K562 (cell line): ENCODE results near the gene NAA10. TPM values are rescaled to one million over a fixed set of nuclear protein-coding genes. Genes with fewer than 3 reads are reported as not detected.
A peak's percentile ranks its signal among the peaks of the same experiment; 100 is the strongest.

Source experiments
- ATAC-seq: fragments of 200-7000 bp; cut with Tn5 transposase; 3 replicates; pipeline ENCODE4 v1.9.1; 2020; ENCODE audit warnings: moderate library complexity
- BruUV-seq: library from RNA; stranded (reverse); fragments of 400-500 nt; replicated peaks from 2 replicates; lab custom pipeline; 2021; lab: Mats Ljungman, UMichigan
- CTCF ChIA-PET: fragments of 300-600 bp; formaldehyde crosslinking; extraction: SDS; loops from one replicate; lab custom pipeline; 2021; ENCODE audit warnings: low intra/inter-chr PET ratio; lab: Yijun Ruan, JAX
- POLR2A ChIA-PET: fragments of 300-600, 350-650 bp; sonication (Branson Sonifier 250); formaldehyde crosslinking; extraction: SDS; loops from one replicate; lab custom pipeline; 2021; ENCODE audit warnings: antibody characterized with exemption, inconsistent platforms; lab: Yijun Ruan, JAX
- DNase-seq, 4 experiments: peaks; one replicate each; pipeline versions ENCODE4 v3.0.0 to v3.0.0-alpha.2; 2011 to 2018; ENCODE audit warnings: low spot score in 3 of 4, mixed read lengths in 3 of 4; ENCODE audit errors: extremely low read depth in 1 of 4
- FAIRE-seq: peaks from 2 replicates; lab custom pipeline; 2011; peaks lifted over from hg19 to GRCh38; lab: Jason Lieb, UNC
- H2AFZ ChIP-seq: 2 replicates; pipeline ENCODE4 v1.6.0; 2011; ENCODE audit warnings: low read depth, low read length, control low read depth, inconsistent platforms
- H3K27ac ChIP-seq: fragments of 200-600 bp; 3 replicates; pipeline ENCODE4 v1.8.0; 2011; ENCODE audit warnings: low read depth, mild to moderate bottlenecking, control low read depth, inconsistent platforms, low read length, moderate library complexity, mixed read lengths; ENCODE audit errors: extremely low read depth
- H3K27me3 ChIP-seq, 2 experiments: fragments of 300-600 bp in 1 of 2; 2 replicates in 1 of 2; 3 replicates in 1 of 2; pipeline versions ENCODE4 v1.6.0 to v1.8.0; 2011; ENCODE audit warnings: inconsistent platforms in 2 of 2, low read length in 2 of 2, mild to moderate bottlenecking in 1 of 2, mixed read lengths in 1 of 2, moderate library complexity in 1 of 2; ENCODE audit not compliant: control insufficient read depth in 2 of 2, insufficient read depth in 2 of 2
- H3K36me3 ChIP-seq: fragments of 300-600 bp; 3 replicates; pipeline ENCODE4 v1.8.0; 2011; ENCODE audit warnings: mild to moderate bottlenecking, low read length, inconsistent platforms; ENCODE audit not compliant: control insufficient read depth, insufficient read depth
- H3K4me1 ChIP-seq, 2 experiments: fragments of 200-600 bp in 1 of 2; replicated peaks in 1 of 2; 2 replicates in 1 of 2; 3 replicates in 1 of 2; pipeline versions ENCODE4 v1.5.1 to v1.8.0; 2011; ENCODE audit warnings: inconsistent platforms in 2 of 2, low read length in 2 of 2, mild to moderate bottlenecking in 1 of 2, mixed read lengths in 1 of 2, moderate library complexity in 1 of 2; ENCODE audit not compliant: control insufficient read depth in 2 of 2, insufficient read depth in 2 of 2
- H3K4me2 ChIP-seq: 2 replicates; pipeline ENCODE4 v1.6.1; 2011; ENCODE audit warnings: low read length, control low read depth, inconsistent platforms, mixed read lengths; ENCODE audit not compliant: insufficient read depth
- H3K4me3 ChIP-seq: fragments of 200-600 bp; sonication (generic), shearing (Covaris generic); 2 replicates; pipeline ENCODE4 v1.5.1; 2016; ENCODE audit warnings: control low read depth, inconsistent platforms
- H3K79me2 ChIP-seq: fragments of 200-600 bp; 3 replicates; pipeline ENCODE4 v1.8.0; 2011; ENCODE audit warnings: low read length, inconsistent platforms; ENCODE audit not compliant: control insufficient read depth, insufficient read depth
- H3K9ac ChIP-seq, 2 experiments: 2 replicates each; pipeline versions ENCODE4 v1.6.0 to v1.6.1; 2011; ENCODE audit warnings: low read depth in 2 of 2, low read length in 2 of 2, control low read depth in 1 of 2, inconsistent platforms in 1 of 2, mild to moderate bottlenecking in 1 of 2, mixed read lengths in 1 of 2; ENCODE audit not compliant: insufficient read depth in 1 of 2
- H3K9me1 ChIP-seq: one replicate; pipeline ENCODE4 v1.6.0; 2011; ENCODE audit warnings: inconsistent platforms, mild to moderate bottlenecking, low read length, moderate library complexity; ENCODE audit not compliant: control insufficient read depth, insufficient read depth
- H3K9me3 ChIP-seq: replicated peaks from 2 replicates; pipeline ENCODE4 v1.5.1; 2011; ENCODE audit warnings: low read depth, low read length, inconsistent platforms; ENCODE audit not compliant: control insufficient read depth, insufficient read depth
- H4K20me1 ChIP-seq: replicated peaks from 2 replicates; pipeline ENCODE4 v1.6.1; 2011; ENCODE audit warnings: low read length, inconsistent platforms, mixed read lengths; ENCODE audit not compliant: control insufficient read depth, insufficient read depth
- ARHGAP35 ChIP-seq: fragments of 450-650 bp; IDR thresholded peaks from 2 replicates; pipeline ENCODE4 v1.6.1; 2018; ENCODE audit not compliant: partially characterized antibody
- BRF2 ChIP-seq: IDR thresholded peaks from 3 replicates; pipeline ENCODE4 v1.6.1; 2011; ENCODE audit warnings: borderline replicate concordance, mild to moderate bottlenecking; ENCODE audit not compliant: insufficient read length, insufficient read depth
- HNRNPL ChIP-seq: fragments of 200-400 bp; formaldehyde crosslinking; IDR thresholded peaks from 2 replicates; pipeline ENCODE4 v1.6.1; 2017; ENCODE audit warnings: low read depth, mild to moderate bottlenecking, low read length
- KAT2B ChIP-seq: IDR thresholded peaks from one replicate; pipeline ENCODE4 v1.6.1; 2012; ENCODE audit warnings: low read depth, mild to moderate bottlenecking, control low read depth, inconsistent platforms, low read length, moderate library complexity
- NFIX ChIP-seq: fragments of 250-450 bp; sonication (Bioruptor Pico); IDR thresholded peaks from 2 replicates; pipeline ENCODE4 v1.4.0; 2020; ENCODE audit warnings: low read depth, mild to moderate bottlenecking, moderate library complexity
- NR4A1 ChIP-seq, 2 experiments: fragments of 250-450 bp in 1 of 2; fragments of 450-650 bp in 1 of 2; sonication (Bioruptor Pico) in 1 of 2; IDR thresholded peaks; 2 replicates each; pipeline versions ENCODE4 v1.4.0 to v1.6.1; 2016 to 2020; ENCODE audit warnings: mild to moderate bottlenecking in 2 of 2, missing compliant biosample characterization in 1 of 2, missing genetic modification characterization in 1 of 2, moderate library complexity in 1 of 2
- RBM25 ChIP-seq: fragments of 200-400 bp; formaldehyde crosslinking; IDR thresholded peaks from 2 replicates; pipeline ENCODE4 v1.6.1; 2018; ENCODE audit warnings: low read length, low read depth, moderate library complexity; ENCODE audit not compliant: severe bottlenecking
- RUNX1 ChIP-seq: sonication (generic); IDR thresholded peaks from 2 replicates; pipeline ENCODE4 v1.6.1; 2016; ENCODE audit warnings: antibody characterized with exemption, low read depth
- SRSF7 ChIP-seq: fragments of 200-400 bp; formaldehyde crosslinking; optimal IDR thresholded peaks from 2 replicates; pipeline ENCODE3; 2017; ENCODE audit warnings: mild to moderate bottlenecking, low read depth, low read length
- TAF15 ChIP-seq: fragments of 200-400 bp; formaldehyde crosslinking; IDR thresholded peaks from 2 replicates; pipeline ENCODE4 v1.6.1; 2017; ENCODE audit warnings: mild to moderate bottlenecking, low read depth, low read length, moderate library complexity
- U2AF2 ChIP-seq: fragments of 200-400 bp; formaldehyde crosslinking; optimal IDR thresholded peaks from 2 replicates; pipeline ENCODE3; 2017; ENCODE audit warnings: low read depth, mild to moderate bottlenecking, low read length
- ZMIZ1 ChIP-seq, 2 experiments: fragments of 150-350 bp in 1 of 2; IDR thresholded peaks; 2 replicates each; pipeline ENCODE4 v1.6.1; 2012 to 2016; ENCODE audit warnings: low read depth in 2 of 2, low read length in 2 of 2, mild to moderate bottlenecking in 1 of 2, moderate library complexity in 1 of 2
- ZNF12 ChIP-seq: sonication (generic); formaldehyde crosslinking; IDR thresholded peaks from 2 replicates; pipeline ENCODE4 v1.4.0; 2020; ENCODE audit warnings: mild to moderate bottlenecking, missing genetic modification reagents
- ZNF347 ChIP-seq: fragments of 450-650 bp; formaldehyde crosslinking; IDR thresholded peaks from 2 replicates; pipeline ENCODE4 v1.4.0; 2020; ENCODE audit warnings: low read depth, mild to moderate bottlenecking, moderate library complexity
- ZNF583 ChIP-seq: fragments of 250-450 bp; sonication (Bioruptor Pico); IDR thresholded peaks from 2 replicates; pipeline ENCODE4 v1.4.0; 2020
- ZNF584 ChIP-seq: fragments of 200-800 bp; sonication (Bioruptor generic); IDR thresholded peaks from 2 replicates; pipeline ENCODE4 v1.6.1; 2016; ENCODE audit warnings: low read depth, mild to moderate bottlenecking, missing genetic modification characterization, missing compliant biosample characterization
- WGBS: fragments of 100-300 bp; shearing (Covaris generic); methylation state at CpG from one replicate; pipeline ENCODE4 v1.1.6; 2016; ENCODE audit warnings: low coverage, mixed read lengths; ENCODE audit not compliant: insufficient coverage; ENCODE audit errors: missing lambda C conversion rate; 5-methylcytosine and 5-hydroxymethylcytosine counted together
- in situ Hi-C: fragments of 300-500 bp; cut with MboI; formaldehyde crosslinking; loops from 4 replicates; pipeline ENCODE4 v1.15.0; 2018; ENCODE audit warnings: inconsistent platforms, mixed read lengths
- intact Hi-C: fragments of 100-400 bp; cut with micrococcal nuclease; formaldehyde crosslinking; loops from 2 replicates; pipeline ENCODE4 v1.14.2; 2022
- polyA plus RNA-seq, 8 experiments: library from polyadenylated mRNA; depleted of rRNA in 4 of 8; stranded (reverse) in 5 of 8; unstranded in 3 of 8; fragments of >200 nt; fragmentation: Nextera tagmentation in 2 of 8; fragmentation: Illumina TruSeq in 1 of 8; extraction: Ambion mirVana in 2 of 8; extraction: Trizol in 1 of 8; gene quantifications; 2 replicates each; pipeline versions ENCODE4 v1.2.1 to v1.2.3, GENCODE V29; 2011 to 2014; ENCODE audit warnings: inconsistent platforms in 1 of 8, missing spikeins in 1 of 8
- total RNA-seq, 7 experiments: library from RNA; depleted of rRNA in 6 of 7; stranded (reverse); fragments of >200 nt in 6 of 7; fragmentation: Illumina TruSeq in 2 of 7; extraction: Trizol in 2 of 7; gene quantifications; 2 replicates each; pipeline versions ENCODE4 v1.2.1 to v1.2.3, GENCODE V29; 2011 to 2021; ENCODE audit warnings: low replicate concordance in 1 of 7

Gene NAA10
- total and polyA plus RNA-seq, 9 of the 15 experiments (the other 6 are each of a cell fraction or from before 2014, with no cell fraction given), result 11.1 to 250 (median 134) TPM

- TF ChIP-seq RUNX1 (no peak), ZNF584 (CRISPR knock-in tag) (no peak), ARHGAP35 (no peak), NFIX (CRISPR knock-in tag) (no peak), SRSF7 (no peak), ZNF583 (CRISPR knock-in tag) (no peak), U2AF2 (no peak), ZNF12 (CRISPR knock-in tag) (no peak), RBM25 (no peak), KAT2B (no peak), HNRNPL (0 out of 2 replicates have a peak, but pooled peaks have one; percentile 10)
- TF ChIP-seq, all 486 proteins: peak for 11
These were observed 8.3 kb downstream of the NAA10 start (continued) for GRCh38 chrX:153926552-153926857.

GRCh38 chrX:153925739-153926551 is 8.9 kb downstream of the NAA10 start, which contains the start of gene ARHGAP4:
ARHGAP4 (minus strand) TSS chrX:153926264; CDS start chrX:153926202, 62 bp downstream.
- no peaks in the 10 kb centered on the region for H3K9me3 ChIP-seq
- ChIA-PET CTCF (no interaction called here), POLR2A (interaction anchor here (0.6 to 2.3 kb wide), 18 partner anchors 8 to 486 kb away, joined by 3 to 9 read pairs (median 4); partner anchors contain the start of genes IDH3G, NAA10, RENBP and SSR4)
- in situ Hi-C loops (no loop called here), intact Hi-C loops (loop anchor here (5.0 kb wide), 1 partner anchor 159 kb away; no protein-coding TSS in a partner anchor)
- H2AFZ ChIP-seq, result peak within 1 kb of the TSS; percentile 74
- peak within 1 kb of the TSS; percentile 58 for H3K4me3 ChIP-seq
- peaks cover 47% of the 10 kb centered on the region for H3K79me2 ChIP-seq
- 2% methylated on average over 18 of the region's 59 CpGs for WGBS
- no peaks in the 10 kb centered on the region for H3K27me3 ChIP-seq
- FAIRE-seq, result no peak
- H3K9ac ChIP-seq, result peak within 1 kb of the TSS; percentile 93 to 96
- DNase-seq, result peak; percentile 69 to 76 (median 73)
- TSS peak; percentile 100 for BruUV-seq
- peaks cover 26% of the 10 kb centered on the region for H3K36me3 ChIP-seq
- peak within 1 kb of the TSS; percentile 97 for H3K4me2 ChIP-seq
- peak within 1 kb of the TSS; percentile 98 for H3K27ac ChIP-seq
- H3K9me1 ChIP-seq, result no peaks in the 10 kb centered on the region
- peaks cover 27 to 70% of the 10 kb centered on the region in 2 experiments; a peak in 4 of 5 replicates for H3K4me1 ChIP-seq
- H4K20me1 ChIP-seq, result no peaks in the 10 kb centered on the region
- ATAC-seq, result peak; percentile 19
- TF ChIP-seq ZNF347 (no peak), NR4A1 (CRISPR knock-in tag; IDR thresholded peaks at IDR 0.05) (0 out of 2 replicates have a peak, but pooled peaks have one; percentile 56), NR4A1 (tag; IDR thresholded peaks at IDR 0.05) (peak; percentile 44; the same call in 1 of the 2 replicates), BRF2 (no peak), TAF15 (0 out of 2 replicates have a peak, but pooled peaks have one; percentile 82), RBM25 (no peak), ZMIZ1 (IDR thresholded peaks at IDR 0.05; ENCODE audit: low read depth in 2 of 2, low read length in 2 of 2) (peak in 1 of 2 experiments; percentile 81; a peak in 2 of 4 replicates)
